ENCODE measurements around the gene ASRGL1. TPM values are rescaled to one million over a fixed set of nuclear protein-coding genes. Genes with fewer than 3 reads are reported as not detected.
A peak's percentile ranks its signal among the peaks of the same experiment; 100 is the strongest.

The ASRGL1 gene
- total RNA-seq, 3 donors from 2014 or later = 6.7 to 22.0 (median 16.4) TPM

- Histone ChIP-seq H3K4me3 (no peak within 1 kb of the TSS), H3K27ac (peak within 1 kb of the TSS; percentile 8 to 66), H3K9me3 (no peaks in the 10 kb centered on the region), H3K27me3 (no peaks in the 10 kb centered on the region), H3K36me3 (no peaks in the 10 kb centered on the region), H3K4me1 (no peaks in the 10 kb centered on the region)
- DNase-seq (ENCODE audit: low spot score in 2 of 2) = no peak
- no peak for TF ChIP-seq CTCF (IDR thresholded peaks at IDR 0.05)
- TF ChIP-seq POLR2A (IDR thresholded peaks at IDR 0.05) = no peak
- no peak for TF ChIP-seq POLR2AphosphoS5 (IDR thresholded peaks at IDR 0.05)
- intact Hi-C loops (cut with DNase I; ENCODE audit: low total_unique reads) = no loop called here
Observed at GRCh38 chr11:62418733-62419132, 81.5 kb downstream of the ASRGL1 start, which contains the start of gene SCGB1A1. Gene SCGB1A1 (plus strand): TSS chr11:62419033. CDS start chr11:62419096, 63 bp downstream.

GRCh38 chr11:62419314-62419929 lies 82.2 kb downstream of the ASRGL1 start:
- DNase-seq (ENCODE audit: low spot score in 2 of 2) = no peak
- no peaks in the 10 kb centered on the region for H3K9me3 ChIP-seq
- H3K4me1 ChIP-seq = no peaks in the 10 kb centered on the region
- H3K36me3 ChIP-seq = no peaks in the 10 kb centered on the region
- intact Hi-C loops (cut with DNase I; ENCODE audit: low total_unique reads) = no loop called here
- peak overlapping the region; percentile 8 to 66 for H3K27ac ChIP-seq
- H3K4me3 ChIP-seq = no peak overlapping the region
- TF ChIP-seq CTCF (IDR thresholded peaks at IDR 0.05) = no peak
- TF ChIP-seq POLR2A (IDR thresholded peaks at IDR 0.05) = no peak
- TF ChIP-seq POLR2AphosphoS5 (IDR thresholded peaks at IDR 0.05) = no peak
- no peaks in the 10 kb centered on the region for H3K27me3 ChIP-seq

DNA sequence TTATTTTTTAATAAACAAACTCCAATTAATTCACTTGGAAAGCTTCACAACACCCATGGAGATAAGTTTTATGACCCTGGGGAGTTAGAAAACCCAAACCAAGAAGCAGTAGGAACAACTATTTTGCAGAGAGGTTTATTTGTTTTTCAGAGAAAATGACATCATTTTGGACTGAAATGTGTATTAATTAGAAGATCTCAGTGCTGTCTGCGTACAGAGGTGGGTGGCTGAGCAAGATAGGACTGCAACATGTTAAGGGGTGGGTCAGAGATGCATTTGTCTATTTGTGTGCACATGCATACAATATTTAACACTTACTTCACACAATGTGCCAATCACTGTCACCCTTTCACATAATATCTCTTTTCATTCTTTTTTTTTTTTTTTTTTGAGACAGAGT lies 82.7 kb downstream of the ASRGL1 start:
- Histone ChIP-seq H3K36me3 (no peaks in the 10 kb centered on the region), H3K9me3 (no peaks in the 10 kb centered on the region), H3K4me1 (no peaks in the 10 kb centered on the region), H3K27me3 (no peaks in the 10 kb centered on the region), H3K27ac (peak overlapping the region; percentile 8 to 66), H3K4me3 (no peak overlapping the region)
- intact Hi-C loops (cut with DNase I; ENCODE audit: low total_unique reads) = loop anchor here (10.0 kb wide), 1 partner anchor 125 kb away; the partner anchor contains the start of gene AHNAK
- no peak for DNase-seq (ENCODE audit: low spot score in 2 of 2)
- no peak for TF ChIP-seq POLR2AphosphoS5 (IDR thresholded peaks at IDR 0.05)
- no peak for TF ChIP-seq CTCF (IDR thresholded peaks at IDR 0.05)
- TF ChIP-seq POLR2A (IDR thresholded peaks at IDR 0.05) = no peak

DNA sequence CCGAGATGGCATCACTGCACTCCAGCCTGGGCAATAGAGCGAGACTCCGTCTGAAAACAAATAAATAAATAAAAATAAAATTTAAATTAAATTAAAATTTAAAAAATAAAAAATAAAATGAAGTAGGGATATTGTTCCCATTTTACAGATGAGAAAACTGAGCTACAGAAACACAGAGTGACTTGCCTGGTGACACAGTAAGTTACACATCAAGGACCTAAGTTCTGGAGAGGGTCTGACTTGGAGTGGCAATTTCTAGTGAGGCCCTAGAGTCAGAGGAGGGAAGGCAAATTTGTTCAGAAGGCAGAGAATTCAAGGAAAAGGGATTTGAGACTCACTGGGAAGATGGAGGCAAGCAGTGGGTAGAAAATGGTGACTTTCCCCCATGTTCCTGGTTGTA lies 83.6 kb downstream of the ASRGL1 start:
- H3K4me3 ChIP-seq = no peak overlapping the region
- intact Hi-C loops (cut with DNase I; ENCODE audit: low total_unique reads) = loop anchor here (10.0 kb wide), 1 partner anchor 124 kb away; the partner anchor contains the start of gene AHNAK
- DNase-seq (ENCODE audit: low spot score in 2 of 2) = no peak
- no peaks in the 10 kb centered on the region for H3K4me1 ChIP-seq
- no peaks in the 10 kb centered on the region for H3K36me3 ChIP-seq
- H3K9me3 ChIP-seq = no peaks in the 10 kb centered on the region
- TF ChIP-seq POLR2A (IDR thresholded peaks at IDR 0.05) = no peak
- no peak for TF ChIP-seq POLR2AphosphoS5 (IDR thresholded peaks at IDR 0.05)
- no peak for TF ChIP-seq CTCF (IDR thresholded peaks at IDR 0.05)
- H3K27ac ChIP-seq = no peak overlapping the region
- no peaks in the 10 kb centered on the region for H3K27me3 ChIP-seq

DNA sequence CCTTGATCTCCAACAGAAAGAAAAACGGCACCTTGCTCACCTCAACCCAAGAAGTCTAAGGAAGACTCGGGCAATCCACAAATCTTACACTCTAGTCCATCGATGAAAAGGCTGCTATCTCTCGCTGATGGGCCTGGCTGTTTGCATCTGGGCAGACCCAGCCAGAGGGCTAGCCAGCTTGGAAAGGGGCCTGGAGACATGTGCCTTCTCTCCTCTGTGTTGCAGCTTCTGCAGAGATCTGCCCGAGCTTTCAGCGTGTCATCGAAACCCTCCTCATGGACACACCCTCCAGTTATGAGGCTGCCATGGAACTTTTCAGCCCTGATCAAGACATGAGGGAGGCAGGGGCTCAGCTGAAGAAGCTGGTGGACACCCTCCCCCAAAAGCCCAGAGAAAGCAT lies 84.7 kb downstream of the ASRGL1 start:
- H3K4me1 ChIP-seq = no peaks in the 10 kb centered on the region
- H3K27me3 ChIP-seq = no peaks in the 10 kb centered on the region
- no peak for DNase-seq (ENCODE audit: low spot score in 2 of 2)
- H3K27ac ChIP-seq = no peak overlapping the region
- no peak for TF ChIP-seq POLR2A (IDR thresholded peaks at IDR 0.05)
- no peak for TF ChIP-seq POLR2AphosphoS5 (IDR thresholded peaks at IDR 0.05)
- TF ChIP-seq CTCF (IDR thresholded peaks at IDR 0.05) = no peak
- H3K4me3 ChIP-seq = no peak overlapping the region
- intact Hi-C loops (cut with DNase I; ENCODE audit: low total_unique reads) = loop anchor here (10.0 kb wide), 1 partner anchor 123 kb away; the partner anchor contains the start of gene AHNAK
- H3K9me3 ChIP-seq = no peaks in the 10 kb centered on the region
- no peaks in the 10 kb centered on the region for H3K36me3 ChIP-seq

Data from breast epithelium (tissue), 4 donors.